ENCODE data around the gene YWHAE. TPM values are rescaled to one million over a fixed set of nuclear protein-coding genes. Genes with fewer than 3 reads are reported as not detected.

Gene YWHAE
- total and polyA plus RNA-seq, 9 of the 15 experiments (the other 6 are each of a cell fraction or from before 2014, with no cell fraction given) = 184 to 727 (median 448) TPM

- DNase-seq (ENCODE audit: extremely low read depth in 1 of 4, low spot score in 3 of 4) (no peak), FAIRE-seq (no peak), ATAC-seq (no peak)
- Histone ChIP-seq H3K9me1 (ENCODE audit: control insufficient read depth, insufficient read depth, low read length) (no peaks in the 10 kb centered on the region), H2AFZ (ENCODE audit: low read depth, low read length) (no peak overlapping the region), H4K20me1 (replicated peaks; ENCODE audit: control insufficient read depth, insufficient read depth, low read length) (peaks cover 54% of the 10 kb centered on the region), H3K27me3 (ENCODE audit: control insufficient read depth in 2 of 2, insufficient read depth in 2 of 2, low read length in 2 of 2) (no peaks in the 10 kb centered on the region), H3K9me3 (replicated peaks; ENCODE audit: control insufficient read depth, insufficient read depth, low read depth, low read length) (no peaks in the 10 kb centered on the region), H3K36me3 (ENCODE audit: control insufficient read depth, insufficient read depth, low read length) (peaks cover 65% of the 10 kb centered on the region), H3K4me3 (no peak overlapping the region), H3K4me2 (ENCODE audit: insufficient read depth, low read length) (no peak overlapping the region), H3K4me1 (replicated peaks in 1 of 2; ENCODE audit: control insufficient read depth in 2 of 2, insufficient read depth in 2 of 2, low read length in 2 of 2) (no peaks in the 10 kb centered on the region; a peak in 3 of 5 replicates), H3K27ac (ENCODE audit: extremely low read depth, low read depth, low read length) (no peak overlapping the region), H3K79me2 (ENCODE audit: control insufficient read depth, insufficient read depth, low read length) (peaks cover 99% of the 10 kb centered on the region), H3K9ac (ENCODE audit: insufficient read depth in 1 of 2, low read depth in 2 of 2, low read length in 2 of 2) (no peak overlapping the region)
- TF ChIP-seq USF2 (CRISPR knock-in tag; IDR thresholded peaks at IDR 0.05) (no peak), ZNF449 (CRISPR knock-in tag; IDR thresholded peaks at IDR 0.05) (no peak), SIN3B (IDR thresholded peaks at IDR 0.05; ENCODE audit: low read depth) (no peak), HNRNPUL1 (IDR thresholded peaks at IDR 0.05; ENCODE audit: low read length) (no peak), HNRNPLL (IDR thresholded peaks at IDR 0.05; ENCODE audit: low read depth, low read length, poor library complexity, severe bottlenecking) (no peak), PYGO2 (tag; IDR thresholded peaks at IDR 0.05) (no peak), CHD2 (IDR thresholded peaks at IDR 0.05; ENCODE audit: low read depth, low read length) (no peak), ARID1B (IDR thresholded peaks at IDR 0.05) (no peak)
- TF ChIP-seq, protein P1, sequence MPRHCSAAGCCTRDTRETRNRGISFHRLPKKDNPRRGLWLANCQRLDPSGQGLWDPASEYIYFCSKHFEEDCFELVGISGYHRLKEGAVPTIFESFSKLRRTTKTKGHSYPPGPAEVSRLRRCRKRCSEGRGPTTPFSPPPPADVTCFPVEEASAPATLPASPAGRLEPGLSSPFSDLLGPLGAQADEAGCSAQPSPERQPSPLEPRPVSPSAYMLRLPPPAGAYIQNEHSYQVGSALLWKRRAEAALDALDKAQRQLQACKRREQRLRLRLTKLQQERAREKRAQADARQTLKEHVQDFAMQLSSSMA (CRISPR knock-in tag; IDR thresholded peaks at IDR 0.05) = no peak
- TF ChIP-seq, protein P2, sequence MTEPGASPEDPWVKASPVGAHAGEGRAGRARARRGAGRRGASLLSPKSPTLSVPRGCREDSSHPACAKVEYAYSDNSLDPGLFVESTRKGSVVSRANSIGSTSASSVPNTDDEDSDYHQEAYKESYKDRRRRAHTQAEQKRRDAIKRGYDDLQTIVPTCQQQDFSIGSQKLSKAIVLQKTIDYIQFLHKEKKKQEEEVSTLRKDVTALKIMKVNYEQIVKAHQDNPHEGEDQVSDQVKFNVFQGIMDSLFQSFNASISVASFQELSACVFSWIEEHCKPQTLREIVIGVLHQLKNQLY (CRISPR knock-in tag; conservative IDR thresholded peaks at IDR 0.05) = no peak
- TF ChIP-seq, protein P3, sequence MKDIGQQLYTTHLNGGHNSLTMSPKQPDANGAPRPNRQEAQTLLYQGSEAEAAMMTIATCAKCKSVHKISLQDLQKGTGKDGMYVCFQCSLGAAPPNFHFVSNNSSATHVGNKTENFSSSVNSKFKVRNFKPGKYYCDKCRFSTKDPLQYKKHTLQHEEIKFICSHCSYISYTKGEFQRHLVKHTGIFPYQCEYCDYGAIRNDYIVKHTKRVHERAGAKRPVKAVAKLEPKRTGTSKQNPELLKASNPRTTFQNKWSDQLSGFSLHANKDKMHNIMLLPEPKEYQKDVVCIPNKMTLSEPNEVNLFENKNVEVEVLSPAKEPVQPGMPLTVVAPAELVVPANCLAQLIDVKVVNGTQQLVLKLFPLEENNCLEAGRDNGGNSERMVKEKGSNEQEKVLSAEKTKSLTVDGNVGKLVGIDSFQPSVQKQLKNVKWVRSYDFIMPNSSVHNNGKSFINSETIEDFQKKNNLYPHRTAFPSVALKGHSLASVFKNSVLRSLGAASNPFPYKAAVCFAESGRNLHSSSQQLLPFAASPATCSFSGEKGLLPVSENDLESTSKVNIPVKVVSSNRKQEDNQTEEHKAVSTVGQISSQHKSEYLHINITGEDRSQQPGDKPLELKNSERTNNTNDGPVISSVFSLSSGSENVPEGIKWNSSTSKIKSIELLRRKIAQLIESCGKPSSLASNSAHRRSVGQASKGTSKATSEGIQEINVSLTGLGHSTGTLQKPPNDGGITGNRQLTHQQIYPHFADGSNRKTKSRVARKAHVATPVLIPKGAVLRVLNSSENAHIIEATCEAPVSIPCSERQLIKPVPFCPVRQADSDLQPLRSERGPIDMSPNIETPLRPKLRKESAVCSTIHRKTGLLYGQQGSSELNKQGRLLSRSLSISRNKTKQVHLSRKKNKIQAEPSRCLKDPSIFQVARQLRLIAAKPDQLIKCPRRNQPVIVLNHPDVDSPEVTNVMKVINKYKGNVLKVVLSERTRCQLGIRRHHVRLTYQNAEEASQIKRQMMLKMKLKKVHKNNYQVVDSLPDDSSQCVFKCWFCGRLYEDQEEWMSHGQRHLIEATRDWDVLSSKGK (CRISPR knock-in tag; IDR thresholded peaks at IDR 0.05) = no peak
- TF ChIP-seq, protein P4, sequence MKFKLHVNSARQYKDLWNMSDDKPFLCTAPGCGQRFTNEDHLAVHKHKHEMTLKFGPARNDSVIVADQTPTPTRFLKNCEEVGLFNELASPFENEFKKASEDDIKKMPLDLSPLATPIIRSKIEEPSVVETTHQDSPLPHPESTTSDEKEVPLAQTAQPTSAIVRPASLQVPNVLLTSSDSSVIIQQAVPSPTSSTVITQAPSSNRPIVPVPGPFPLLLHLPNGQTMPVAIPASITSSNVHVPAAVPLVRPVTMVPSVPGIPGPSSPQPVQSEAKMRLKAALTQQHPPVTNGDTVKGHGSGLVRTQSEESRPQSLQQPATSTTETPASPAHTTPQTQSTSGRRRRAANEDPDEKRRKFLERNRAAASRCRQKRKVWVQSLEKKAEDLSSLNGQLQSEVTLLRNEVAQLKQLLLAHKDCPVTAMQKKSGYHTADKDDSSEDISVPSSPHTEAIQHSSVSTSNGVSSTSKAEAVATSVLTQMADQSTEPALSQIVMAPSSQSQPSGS (CRISPR knock-in tag; IDR thresholded peaks at IDR 0.05) = no peak
- intact Hi-C loops (cut with micrococcal nuclease) = no loop called here
- in situ Hi-C loops (cut with MboI) = no loop called here
- BruUV-seq (replicated peaks) = no TSS peak
- WGBS (ENCODE audit: insufficient coverage, low coverage, missing lambda C conversion rate) = 87% methylated on average over 8 of the region's 9 CpGs
- ChIA-PET POLR2A (interaction anchor here (0.6 to 1.0 kb wide), 3 partner anchors 18 to 39 kb away, joined by 3 read pairs; no protein-coding TSS in a partner anchor), CTCF (ENCODE audit: low intra/inter-chr PET ratio) (no interaction called here)
Observed at GRCh38 chr17:1373707-1374237, 26.2 kb downstream of the YWHAE start.

Data from K562 (cell line).